ENCODE measurements around the gene NHERF1. TPM values are rescaled to one million over a fixed set of nuclear protein-coding genes. Genes with fewer than 3 reads are reported as not detected.

Gene NHERF1
- total and polyA plus RNA-seq, 9 of the 15 experiments (the other 6 are each of a cell fraction or from before 2014, with no cell fraction given) = 11.4 to 79.9 (median 36.9) TPM

DNA sequence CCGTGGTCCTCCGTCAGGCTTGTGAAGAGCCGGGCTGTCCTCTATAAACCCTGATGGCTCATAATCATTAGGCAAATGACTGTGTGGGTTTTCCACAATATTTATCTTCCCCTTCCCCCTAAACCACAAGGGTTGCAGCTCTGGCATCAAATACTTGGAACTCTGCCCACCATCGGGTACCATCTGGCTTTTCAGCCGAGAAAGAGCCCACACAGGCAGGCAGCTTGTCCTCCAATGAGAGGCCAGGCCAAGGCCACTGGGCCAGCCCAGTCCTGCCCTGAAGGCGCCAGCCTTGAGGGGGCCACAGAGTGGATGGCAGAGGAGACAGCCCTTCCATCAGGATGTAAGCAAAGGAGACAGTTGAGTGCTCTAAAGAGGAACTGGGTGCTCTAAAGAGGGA lies 59.5 kb downstream of the NHERF1 start:
- BruUV-seq (replicated peaks) = no TSS peak
- Histone ChIP-seq H3K36me3 (ENCODE audit: control insufficient read depth, insufficient read depth, low read length) (no peaks in the 10 kb centered on the region; the same call in 1 of the 3 replicates), H3K27me3 (ENCODE audit: control insufficient read depth in 2 of 2, insufficient read depth in 2 of 2, low read length in 2 of 2) (no peaks in the 10 kb centered on the region), H3K9me1 (ENCODE audit: control insufficient read depth, insufficient read depth, low read length) (no peaks in the 10 kb centered on the region), H3K9me3 (replicated peaks; ENCODE audit: control insufficient read depth, insufficient read depth, low read depth, low read length) (no peaks in the 10 kb centered on the region), H3K27ac (ENCODE audit: extremely low read depth, low read depth, low read length) (no peak overlapping the region), H2AFZ (ENCODE audit: low read depth, low read length) (no peak overlapping the region), H4K20me1 (replicated peaks; ENCODE audit: control insufficient read depth, insufficient read depth, low read length) (no peaks in the 10 kb centered on the region; the same call in none of the 2 replicates), H3K4me1 (replicated peaks in 1 of 2; ENCODE audit: control insufficient read depth in 2 of 2, insufficient read depth in 2 of 2, low read length in 2 of 2) (no peaks in the 10 kb centered on the region), H3K79me2 (ENCODE audit: control insufficient read depth, insufficient read depth, low read length) (no peaks in the 10 kb centered on the region), H3K9ac (ENCODE audit: insufficient read depth in 1 of 2, low read depth in 2 of 2, low read length in 2 of 2) (no peak overlapping the region), H3K4me3 (no peak overlapping the region), H3K4me2 (ENCODE audit: insufficient read depth, low read length) (no peak overlapping the region)
- intact Hi-C loops (cut with micrococcal nuclease) = no loop called here
- ChIA-PET CTCF (ENCODE audit: low intra/inter-chr PET ratio) (no interaction called here), POLR2A (interaction anchor here (0.7 kb wide), 1 partner anchor 54 kb away, joined by 3 read pairs; no protein-coding TSS in a partner anchor)
- no peak for DNase-seq (ENCODE audit: extremely low read depth in 1 of 4, low spot score in 3 of 4)
- FAIRE-seq = no peak
- in situ Hi-C loops (cut with MboI) = no loop called here
- TF ChIP-seq SPI1 (IDR thresholded peaks at IDR 0.05; ENCODE audit: borderline replicate concordance, low read depth, low read length) = 0 out of 2 replicates have a peak, but pooled peaks have one; percentile 10
- no peak for TF ChIP-seq CREM (IDR thresholded peaks at IDR 0.05; ENCODE audit: low read depth)
- no peak for TF ChIP-seq ZNF407 (IDR thresholded peaks at IDR 0.05; ENCODE audit: low read depth)
- no peak for TF ChIP-seq DNMT1 (IDR thresholded peaks at IDR 0.05)
- ATAC-seq = no peak
- WGBS (ENCODE audit: insufficient coverage, low coverage, missing lambda C conversion rate) = 79% methylated on average over 6 of the region's 6 CpGs
